Measurements from ENCODE around the gene ARMS2.

GRCh38 chr10:122448600-122448999 lies 5.9 kb upstream of the ARMS2 start:
- no peak for TF ChIP-seq EP300 (conservative IDR thresholded peaks at IDR 0.05; ENCODE audit: poor library complexity, severe bottlenecking)
- TF ChIP-seq POLR2AphosphoS5 (IDR thresholded peaks at IDR 0.05) = no peak
- TF ChIP-seq EZH2 (IDR thresholded peaks at IDR 0.05; ENCODE audit: borderline replicate concordance, insufficient read depth, low read length, poor library complexity, severe bottlenecking) = no peak
- TF ChIP-seq, protein P1, sequence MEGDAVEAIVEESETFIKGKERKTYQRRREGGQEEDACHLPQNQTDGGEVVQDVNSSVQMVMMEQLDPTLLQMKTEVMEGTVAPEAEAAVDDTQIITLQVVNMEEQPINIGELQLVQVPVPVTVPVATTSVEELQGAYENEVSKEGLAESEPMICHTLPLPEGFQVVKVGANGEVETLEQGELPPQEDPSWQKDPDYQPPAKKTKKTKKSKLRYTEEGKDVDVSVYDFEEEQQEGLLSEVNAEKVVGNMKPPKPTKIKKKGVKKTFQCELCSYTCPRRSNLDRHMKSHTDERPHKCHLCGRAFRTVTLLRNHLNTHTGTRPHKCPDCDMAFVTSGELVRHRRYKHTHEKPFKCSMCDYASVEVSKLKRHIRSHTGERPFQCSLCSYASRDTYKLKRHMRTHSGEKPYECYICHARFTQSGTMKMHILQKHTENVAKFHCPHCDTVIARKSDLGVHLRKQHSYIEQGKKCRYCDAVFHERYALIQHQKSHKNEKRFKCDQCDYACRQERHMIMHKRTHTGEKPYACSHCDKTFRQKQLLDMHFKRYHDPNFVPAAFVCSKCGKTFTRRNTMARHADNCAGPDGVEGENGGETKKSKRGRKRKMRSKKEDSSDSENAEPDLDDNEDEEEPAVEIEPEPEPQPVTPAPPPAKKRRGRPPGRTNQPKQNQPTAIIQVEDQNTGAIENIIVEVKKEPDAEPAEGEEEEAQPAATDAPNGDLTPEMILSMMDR (IDR thresholded peaks at IDR 0.05; ENCODE audit: poor library complexity, severe bottlenecking) = no peak
- TF ChIP-seq SMC3 (conservative IDR thresholded peaks at IDR 0.05; ENCODE audit: poor library complexity) = no peak
- TF ChIP-seq RAD21 (conservative IDR thresholded peaks at IDR 0.05) = no peak
- TF ChIP-seq REST (IDR thresholded peaks at IDR 0.05; ENCODE audit: borderline replicate concordance) = no peak
- no peak for TF ChIP-seq TAF1 (IDR thresholded peaks at IDR 0.05; ENCODE audit: low read depth)
- no peak for TF ChIP-seq MXI1 (conservative IDR thresholded peaks at IDR 0.05; ENCODE audit: poor library complexity, severe bottlenecking)

Measured in neural cell (in vitro differentiated cells).